ENCODE results near the gene ISLR. TPM values are rescaled to one million over a fixed set of nuclear protein-coding genes. Genes with fewer than 3 reads are reported as not detected.

The ISLR gene
- total RNA-seq, 1 donor: 243 TPM

GRCh38 chr15:74172701-74173379, 670 bp upstream of the ISLR start:
- H3K4me3 ChIP-seq (ENCODE audit: low read depth, low read length): peak overlapping the region; percentile 77
- peak; percentile 90 for DNase-seq (ENCODE audit: low read depth)
- peak; percentile 22 for TF ChIP-seq CTCF (IDR thresholded peaks at IDR 0.05; ENCODE audit: insufficient read depth, low read length)

- H3K4me3 ChIP-seq (ENCODE audit: low read depth, low read length): peak overlapping the region; percentile 77
- no peak for TF ChIP-seq CTCF (IDR thresholded peaks at IDR 0.05; ENCODE audit: insufficient read depth, low read length)
- DNase-seq (ENCODE audit: low read depth): peak; percentile 74
Observed at GRCh38 chr15:74174219-74174957, 878 bp downstream of the ISLR start.

GRCh38 chr15:74174958-74175253, 1.4 kb downstream of the ISLR start:
- H3K4me3 ChIP-seq (ENCODE audit: low read depth, low read length): peak overlapping the region; percentile 77
- no peak for TF ChIP-seq CTCF (IDR thresholded peaks at IDR 0.05; ENCODE audit: insufficient read depth, low read length)
- DNase-seq (ENCODE audit: low read depth): no peak

- DNase-seq (ENCODE audit: low read depth): no peak
- H3K4me3 ChIP-seq (ENCODE audit: low read depth, low read length): peak overlapping the region; percentile 77
- TF ChIP-seq CTCF (IDR thresholded peaks at IDR 0.05; ENCODE audit: insufficient read depth, low read length): no peak
Observed at GRCh38 chr15:74175271-74176191, 2.0 kb downstream of the ISLR start.

GRCh38 chr15:74176262-74177214, 3.0 kb downstream of the ISLR start:
- peak overlapping the region; percentile 77 for H3K4me3 ChIP-seq (ENCODE audit: low read depth, low read length)
- DNase-seq (ENCODE audit: low read depth): no peak
- peak; percentile 1 for TF ChIP-seq CTCF (IDR thresholded peaks at IDR 0.05; ENCODE audit: insufficient read depth, low read length)
